ENCODE results near the gene ATP5PD. TPM values are rescaled to one million over a fixed set of nuclear protein-coding genes. Genes with fewer than 3 reads are reported as not detected.
"Not testable (repeated sequence)": the region's sequence is repeated elsewhere in the genome, so short reads cannot be mapped to it uniquely, and the experiment has no call there.

The ATP5PD gene
- total RNA-seq, 1 donor from 2014 or later = 360 TPM

DNA sequence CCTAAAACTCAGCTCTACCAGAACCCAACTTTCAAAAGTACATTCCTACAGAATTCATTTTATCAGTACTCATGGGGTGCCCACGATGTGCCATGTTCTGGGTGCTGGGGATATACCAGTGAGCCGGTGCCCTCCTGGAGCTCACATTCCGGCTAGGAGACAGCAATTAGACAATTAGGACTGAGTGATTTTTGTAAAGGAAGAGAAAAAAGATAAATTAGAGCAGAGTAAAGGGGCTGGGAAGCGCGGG is 34.7 kb downstream of the ATP5PD start:
- no peak for DNase-seq (ENCODE audit: low read depth)
- H3K4me3 ChIP-seq (ENCODE audit: low read depth, low read length) = peak overlapping the region; percentile 78
- TF ChIP-seq, protein P1, sequence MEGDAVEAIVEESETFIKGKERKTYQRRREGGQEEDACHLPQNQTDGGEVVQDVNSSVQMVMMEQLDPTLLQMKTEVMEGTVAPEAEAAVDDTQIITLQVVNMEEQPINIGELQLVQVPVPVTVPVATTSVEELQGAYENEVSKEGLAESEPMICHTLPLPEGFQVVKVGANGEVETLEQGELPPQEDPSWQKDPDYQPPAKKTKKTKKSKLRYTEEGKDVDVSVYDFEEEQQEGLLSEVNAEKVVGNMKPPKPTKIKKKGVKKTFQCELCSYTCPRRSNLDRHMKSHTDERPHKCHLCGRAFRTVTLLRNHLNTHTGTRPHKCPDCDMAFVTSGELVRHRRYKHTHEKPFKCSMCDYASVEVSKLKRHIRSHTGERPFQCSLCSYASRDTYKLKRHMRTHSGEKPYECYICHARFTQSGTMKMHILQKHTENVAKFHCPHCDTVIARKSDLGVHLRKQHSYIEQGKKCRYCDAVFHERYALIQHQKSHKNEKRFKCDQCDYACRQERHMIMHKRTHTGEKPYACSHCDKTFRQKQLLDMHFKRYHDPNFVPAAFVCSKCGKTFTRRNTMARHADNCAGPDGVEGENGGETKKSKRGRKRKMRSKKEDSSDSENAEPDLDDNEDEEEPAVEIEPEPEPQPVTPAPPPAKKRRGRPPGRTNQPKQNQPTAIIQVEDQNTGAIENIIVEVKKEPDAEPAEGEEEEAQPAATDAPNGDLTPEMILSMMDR (conservative IDR thresholded peaks at IDR 0.05; ENCODE audit: low read depth, low read length) = no peak

DNA sequence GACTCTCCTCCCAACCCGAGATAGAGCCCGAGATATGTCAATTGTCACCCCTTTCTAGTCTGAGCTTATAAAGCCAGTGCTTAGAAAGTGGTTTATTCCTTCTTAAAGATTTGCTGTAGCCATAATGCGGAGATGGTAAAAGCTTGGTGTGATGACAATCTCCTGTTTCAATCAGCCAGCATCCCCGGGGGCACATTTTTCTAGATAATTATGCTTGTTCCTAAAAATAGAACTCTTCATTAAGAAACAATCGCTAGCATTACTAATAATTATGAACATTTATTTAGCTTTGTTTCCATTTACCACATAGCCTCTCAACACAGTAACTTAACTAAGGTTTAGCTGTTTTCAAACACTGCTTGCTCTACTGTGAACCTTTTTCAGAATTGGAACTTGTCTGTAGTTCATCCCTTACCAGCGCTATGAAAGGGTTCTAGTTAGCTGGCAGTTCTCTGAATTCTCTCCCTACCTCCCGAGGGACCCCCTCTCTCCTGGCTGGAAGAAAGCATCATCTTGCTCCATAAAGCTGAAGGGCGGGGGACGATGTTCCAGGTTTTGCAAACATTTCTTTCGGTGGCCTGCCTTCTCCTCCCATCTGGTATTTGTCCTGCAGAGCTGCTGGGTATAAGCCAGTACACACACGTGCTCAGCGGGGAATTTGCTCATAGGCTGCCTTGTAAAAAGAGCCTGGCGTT is 35.2 kb downstream of the ATP5PD start:
- no peak for DNase-seq (ENCODE audit: low read depth)
- TF ChIP-seq, protein P1 (conservative IDR thresholded peaks at IDR 0.05; ENCODE audit: low read depth, low read length) = no peak
- H3K4me3 ChIP-seq (ENCODE audit: low read depth, low read length) = peak overlapping the region; percentile 78

DNA sequence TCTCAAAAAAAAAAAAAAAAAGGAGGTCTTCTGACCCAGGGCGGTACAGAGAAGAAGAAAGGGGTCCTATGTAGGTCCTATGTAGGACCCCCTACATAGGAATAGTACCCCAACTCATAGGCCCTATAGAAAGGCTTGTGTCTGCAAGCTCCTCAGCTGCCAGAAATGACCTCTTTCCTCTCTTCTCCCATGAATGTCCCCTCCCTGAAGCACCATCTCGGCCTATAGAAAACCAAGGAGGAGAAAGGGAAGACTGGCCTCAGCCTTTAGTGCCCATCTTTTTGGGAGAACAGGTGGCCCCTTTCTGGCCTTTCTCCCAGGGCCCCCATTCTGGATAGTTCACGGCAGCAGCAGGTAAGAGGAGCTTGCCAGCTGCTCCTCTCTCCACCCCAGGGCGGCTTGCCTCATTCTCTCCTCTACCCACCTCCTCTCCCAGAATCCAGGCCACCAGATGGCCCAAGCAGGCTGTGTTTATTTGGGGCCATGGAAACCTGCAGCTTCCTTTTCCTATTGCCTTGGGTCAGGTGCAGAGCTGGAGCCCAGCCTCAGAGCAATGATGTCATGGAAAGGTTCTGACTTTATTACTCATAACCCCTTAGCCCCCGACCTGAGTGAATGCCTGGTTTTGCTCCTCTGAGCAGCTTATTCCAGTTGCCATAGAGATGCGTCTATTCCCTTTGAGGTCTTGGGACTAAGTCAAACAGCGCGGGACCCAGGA is 35.9 kb downstream of the ATP5PD start:
- DNase-seq (ENCODE audit: low read depth) = peak; percentile 43
- TF ChIP-seq, protein P1 (conservative IDR thresholded peaks at IDR 0.05; ENCODE audit: low read depth, low read length) = no peak
- no peak overlapping the region for H3K4me3 ChIP-seq (ENCODE audit: low read depth, low read length)

DNA sequence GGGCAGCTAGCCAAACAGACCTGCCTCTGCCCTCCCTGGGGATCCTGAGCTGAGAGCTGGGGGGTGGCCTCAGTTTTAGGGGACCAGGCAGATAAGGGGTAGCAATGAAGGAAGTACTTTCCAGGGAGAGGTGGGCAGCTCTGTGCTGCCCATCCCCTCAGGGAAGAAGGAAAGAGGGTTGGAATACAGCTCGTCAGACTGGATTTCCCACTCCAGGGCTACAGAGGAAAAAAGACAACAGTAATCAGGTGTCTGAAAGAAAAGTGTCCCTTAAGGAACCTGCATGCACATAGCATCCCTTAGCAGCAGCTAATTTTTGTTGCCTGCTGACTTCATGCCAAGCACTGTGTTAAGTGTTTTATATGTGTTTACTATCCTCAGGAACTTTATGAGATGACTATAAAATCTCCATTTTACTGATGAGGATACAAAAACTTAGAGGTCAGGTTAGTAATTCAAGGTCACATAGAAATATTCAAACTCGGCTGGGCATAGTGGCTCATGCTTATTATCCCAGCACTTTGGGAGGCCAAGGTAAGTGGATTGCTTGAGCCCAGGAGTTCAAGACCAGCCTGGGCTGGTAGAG is 37.5 kb downstream of the ATP5PD start:
- no peak overlapping the region for H3K4me3 ChIP-seq (ENCODE audit: low read depth, low read length)
- TF ChIP-seq, protein P1 (conservative IDR thresholded peaks at IDR 0.05; ENCODE audit: low read depth, low read length) = no peak
- no peak for DNase-seq (ENCODE audit: low read depth)

DNA sequence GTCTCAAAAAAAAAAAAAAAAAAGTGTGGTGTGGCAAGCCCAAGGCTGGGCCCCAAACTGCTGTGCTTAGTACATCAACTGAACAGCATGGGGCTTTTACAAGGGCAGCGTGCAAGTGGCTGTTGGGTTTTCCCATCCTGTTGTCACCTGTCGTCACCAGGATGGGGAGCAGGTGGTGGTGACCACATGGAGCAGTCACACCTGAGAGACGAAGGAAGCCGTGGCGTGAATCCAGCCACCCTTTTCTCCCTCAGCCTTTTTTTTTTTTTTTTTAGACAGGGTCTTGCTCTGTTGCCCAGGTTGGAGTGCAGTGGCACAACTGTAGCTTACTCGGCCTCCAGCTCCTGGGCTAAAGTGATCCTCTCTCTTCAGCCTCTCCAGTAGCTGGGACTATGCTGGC is 38.4 kb downstream of the ATP5PD start:
- H3K4me3 ChIP-seq (ENCODE audit: low read depth, low read length) = no peak overlapping the region
- TF ChIP-seq, protein P1 (conservative IDR thresholded peaks at IDR 0.05; ENCODE audit: low read depth, low read length) = no peak
- DNase-seq (ENCODE audit: low read depth) = no peak

DNA sequence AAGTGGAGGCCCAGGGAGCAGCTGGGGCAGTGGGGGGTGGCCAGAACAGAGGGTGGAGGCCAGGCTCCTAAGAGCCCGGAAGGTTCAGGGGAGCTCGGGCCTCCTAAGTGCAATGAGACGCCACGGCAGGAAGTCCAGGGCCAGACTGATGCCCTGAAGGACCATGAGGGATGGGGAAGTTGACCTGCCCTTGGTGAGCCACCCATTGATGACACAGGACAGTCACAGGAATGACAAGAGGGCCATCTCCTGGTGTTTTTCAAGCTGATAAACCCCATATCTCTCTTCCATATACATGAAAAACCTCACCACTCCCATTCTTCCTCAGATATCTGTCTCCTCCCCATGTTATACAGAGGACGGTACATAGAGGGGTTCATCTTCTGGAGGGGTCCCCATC is 40.1 kb downstream of the ATP5PD start:
- H3K4me3 ChIP-seq (ENCODE audit: low read depth, low read length) = no peak overlapping the region
- DNase-seq (ENCODE audit: low read depth) = no peak
- TF ChIP-seq, protein P1 (conservative IDR thresholded peaks at IDR 0.05; ENCODE audit: low read depth, low read length) = no peak

DNA sequence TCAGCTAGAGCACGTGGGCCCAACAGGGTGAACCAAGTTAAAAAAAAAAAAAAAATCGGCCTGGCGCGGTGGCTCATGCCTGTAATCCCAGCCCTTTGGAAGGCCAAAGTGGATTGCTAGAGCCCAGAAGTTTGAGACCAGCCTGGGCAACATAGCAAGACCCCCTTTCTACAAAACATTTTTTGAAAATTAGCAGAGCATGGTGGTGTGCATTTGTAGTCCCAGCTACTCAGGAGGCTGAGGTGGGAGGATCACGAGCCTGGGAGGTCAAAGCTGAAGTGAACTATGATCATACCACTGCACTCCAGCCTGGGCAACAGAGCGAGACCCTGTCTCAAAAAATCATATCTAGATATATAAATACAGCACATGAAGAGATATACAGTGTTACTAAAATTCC is 40.7 kb downstream of the ATP5PD start:
- H3K4me3 ChIP-seq (ENCODE audit: low read depth, low read length); DNase-seq (ENCODE audit: low read depth): not testable (repeated sequence)

Data from epithelial cell of proximal tubule (primary cell).